HepG2 (cell line): ENCODE results near the gene FAM234A. TPM values are rescaled to one million over a fixed set of nuclear protein-coding genes. Genes with fewer than 3 reads are reported as not detected.

Source experiments
- DMAP1 ChIP-seq: IDR thresholded peaks from 2 replicates; pipeline ENCODE4 v1.6.1; 2016
- FOXK2 ChIP-seq: fragments of 450-650 bp; IDR thresholded peaks from 2 replicates; pipeline ENCODE4 v1.6.1; 2016
- GATA4 ChIP-seq: sonication (generic); IDR thresholded peaks from 2 replicates; pipeline ENCODE4 v1.6.1; 2016; ENCODE audit warnings: antibody characterized with exemption, low read depth, borderline replicate concordance
- HDAC6 ChIP-seq: fragments of 200-600 bp; sonication (generic); IDR thresholded peaks from 2 replicates; pipeline ENCODE4 v1.7.0; 2017; ENCODE audit warnings: mild to moderate bottlenecking, antibody characterized with exemption, low read length, low read depth
- HMG20B ChIP-seq: conservative IDR thresholded peaks from 2 replicates; pipeline ENCODE4 v1.6.1; 2016; ENCODE audit warnings: missing genetic modification reagents, missing compliant biosample characterization
- KAT8 ChIP-seq: IDR thresholded peaks from 2 replicates; pipeline ENCODE4 v1.6.1; 2016; ENCODE audit warnings: missing genetic modification reagents, missing compliant biosample characterization
- MTA3 ChIP-seq: sonication (generic); formaldehyde crosslinking; IDR thresholded peaks from 2 replicates; pipeline ENCODE4 v1.4.0; 2020; ENCODE audit warnings: missing genetic modification reagents
- NFE2 ChIP-seq: sonication (generic); formaldehyde crosslinking; IDR thresholded peaks from 2 replicates; pipeline ENCODE4 v1.4.0; 2020; ENCODE audit warnings: missing genetic modification reagents
- POGZ ChIP-seq: sonication (generic); formaldehyde crosslinking; IDR thresholded peaks from 2 replicates; pipeline ENCODE4 v1.4.0; 2020; ENCODE audit warnings: mild to moderate bottlenecking, missing genetic modification reagents
- SAFB2 ChIP-seq: sonication (generic); formaldehyde crosslinking; IDR thresholded peaks from 2 replicates; pipeline ENCODE4 v1.5.1; 2020; ENCODE audit warnings: missing genetic modification reagents, low read depth, mild to moderate bottlenecking, borderline replicate concordance
- SIX4 ChIP-seq: sonication (generic); formaldehyde crosslinking; IDR thresholded peaks from 2 replicates; pipeline ENCODE4 v1.4.0; 2020; ENCODE audit warnings: missing genetic modification reagents
- SMYD3 ChIP-seq: sonication (generic); formaldehyde crosslinking; IDR thresholded peaks from 2 replicates; pipeline ENCODE4 v1.8.1; 2023; ENCODE audit warnings: mild to moderate bottlenecking, missing genetic modification reagents
- ZC3H4 ChIP-seq: sonication (generic); formaldehyde crosslinking; IDR thresholded peaks from 2 replicates; pipeline ENCODE4 v1.4.0; 2020; ENCODE audit warnings: missing genetic modification reagents, borderline replicate concordance
- ZFYVE20 ChIP-seq: sonication (generic); formaldehyde crosslinking; IDR thresholded peaks from 2 replicates; pipeline ENCODE4 v1.8.0; 2023; ENCODE audit warnings: low read depth, mild to moderate bottlenecking, moderate library complexity, missing genetic modification reagents, borderline replicate concordance
- ZKSCAN8 ChIP-seq: IDR thresholded peaks from 2 replicates; pipeline ENCODE4 v1.6.1; 2016; ENCODE audit warnings: borderline replicate concordance, missing genetic modification reagents, missing compliant biosample characterization
- ZNF121 ChIP-seq: sonication (generic); formaldehyde crosslinking; IDR thresholded peaks from 2 replicates; pipeline ENCODE4 v1.5.0; 2020; ENCODE audit warnings: mild to moderate bottlenecking, missing genetic modification reagents
- ZNF205 ChIP-seq: IDR thresholded peaks from 2 replicates; pipeline ENCODE4 v1.6.1; 2018; ENCODE audit warnings: missing biosample characterization, missing genetic modification reagents
- ZNF264 ChIP-seq: sonication (generic); formaldehyde crosslinking; IDR thresholded peaks from 2 replicates; pipeline ENCODE4 v1.4.0; 2020; ENCODE audit warnings: missing genetic modification reagents
- ZNF460 ChIP-seq: sonication (generic); formaldehyde crosslinking; IDR thresholded peaks from 2 replicates; pipeline ENCODE4 v1.5.1; 2020; ENCODE audit warnings: missing genetic modification reagents, mild to moderate bottlenecking, borderline replicate concordance
- ZNF780A ChIP-seq: sonication (generic); formaldehyde crosslinking; IDR thresholded peaks from 2 replicates; pipeline ENCODE4 v1.8.0; 2022; ENCODE audit warnings: mild to moderate bottlenecking, missing genetic modification reagents, moderate library complexity
- polyA plus RNA-seq, 8 experiments: library from polyadenylated mRNA; depleted of rRNA in 3 of 8; stranded (reverse) in 7 of 8; unstranded in 1 of 8; fragments of >200 nt; fragmentation: Illumina TruSeq in 4 of 8; extraction: Trizol in 4 of 8; gene quantifications; 2 replicates each; pipeline versions ENCODE4 v1.2.1 to v1.2.3, GENCODE V29; 2011 to 2016; ENCODE audit warnings: low read depth in 4 of 8, missing spikeins in 1 of 8, mixed read lengths in 1 of 8; ENCODE audit not compliant: insufficient read depth in 1 of 8
- total RNA-seq, 5 experiments: library from RNA; depleted of rRNA; stranded (reverse); fragments of >200 nt; fragmentation: Illumina TruSeq; extraction: Trizol; gene quantifications; 2 replicates each; pipeline ENCODE4 v1.2.3, GENCODE V29; 2016; ENCODE audit warnings: low read depth in 1 of 5
- TF ChIP-seq, protein P1 (sequence below): sonication (generic); formaldehyde crosslinking; conservative IDR thresholded peaks from 2 replicates; pipeline ENCODE4 v1.5.0; 2020; ENCODE audit warnings: missing genetic modification reagents
- TF ChIP-seq, protein P2 (sequence below): sonication (generic); formaldehyde crosslinking; IDR thresholded peaks from 2 replicates; pipeline ENCODE4 v1.4.0; 2020; ENCODE audit warnings: missing genetic modification reagents, mild to moderate bottlenecking, borderline replicate concordance
- TF ChIP-seq, protein P3 (sequence below): IDR thresholded peaks from 2 replicates; pipeline ENCODE4 v1.6.1; 2016; ENCODE audit warnings: low read depth, control low read depth
- TF ChIP-seq, protein P4 (sequence below): sonication (generic); formaldehyde crosslinking; IDR thresholded peaks from 2 replicates; pipeline ENCODE4 v1.5.1; 2020; ENCODE audit warnings: missing genetic modification reagents, mild to moderate bottlenecking, borderline replicate concordance

Gene FAM234A
- total and polyA plus RNA-seq, 2 of the 13 experiments (the other 11 are each of a cell fraction or from before 2014, with no cell fraction given), result 29.2 to 34.4 TPM

DNA sequence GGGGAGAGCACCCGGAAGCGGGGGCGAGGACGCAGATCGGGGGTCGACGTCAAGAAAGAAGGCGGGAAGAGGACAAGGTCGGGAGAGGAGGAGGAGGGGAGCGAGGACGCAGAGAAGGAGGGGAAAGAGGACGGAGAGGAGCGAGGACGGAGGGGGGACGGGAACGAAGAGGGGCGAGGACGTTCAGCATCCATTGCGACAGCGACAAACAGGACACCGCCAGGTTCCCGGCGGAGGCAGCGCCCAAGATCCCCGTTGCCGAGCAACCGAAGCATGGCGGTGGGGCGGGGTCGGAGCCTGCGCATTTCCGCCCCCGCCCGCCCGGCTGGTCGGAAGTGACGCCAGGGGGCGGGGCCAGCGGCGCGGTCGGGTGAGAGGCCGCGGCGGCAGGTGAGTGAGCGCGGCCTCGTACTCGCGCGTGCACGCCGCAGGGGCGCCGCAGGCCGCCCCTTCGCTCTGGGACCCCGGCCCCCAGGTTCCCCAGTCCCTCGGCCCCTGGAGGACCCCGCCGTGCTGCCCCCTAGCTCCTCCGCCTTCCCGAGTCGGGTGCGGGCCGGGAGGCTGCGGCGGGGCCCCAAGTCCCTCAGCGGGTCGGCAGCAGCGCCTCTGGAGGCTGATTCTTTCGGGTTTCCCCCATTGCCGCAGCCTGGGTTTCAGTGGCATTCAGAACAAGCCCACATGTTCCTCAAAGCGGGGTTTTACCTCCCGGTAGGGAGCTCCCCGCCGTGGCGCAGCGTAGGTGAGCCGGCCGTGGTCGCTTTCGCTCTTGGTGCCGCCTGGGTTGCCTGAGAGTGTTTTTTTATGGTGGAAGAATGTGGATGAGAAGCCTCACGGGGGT lies at the start of gene FAM234A (continued):
- TF ChIP-seq, protein P1, sequence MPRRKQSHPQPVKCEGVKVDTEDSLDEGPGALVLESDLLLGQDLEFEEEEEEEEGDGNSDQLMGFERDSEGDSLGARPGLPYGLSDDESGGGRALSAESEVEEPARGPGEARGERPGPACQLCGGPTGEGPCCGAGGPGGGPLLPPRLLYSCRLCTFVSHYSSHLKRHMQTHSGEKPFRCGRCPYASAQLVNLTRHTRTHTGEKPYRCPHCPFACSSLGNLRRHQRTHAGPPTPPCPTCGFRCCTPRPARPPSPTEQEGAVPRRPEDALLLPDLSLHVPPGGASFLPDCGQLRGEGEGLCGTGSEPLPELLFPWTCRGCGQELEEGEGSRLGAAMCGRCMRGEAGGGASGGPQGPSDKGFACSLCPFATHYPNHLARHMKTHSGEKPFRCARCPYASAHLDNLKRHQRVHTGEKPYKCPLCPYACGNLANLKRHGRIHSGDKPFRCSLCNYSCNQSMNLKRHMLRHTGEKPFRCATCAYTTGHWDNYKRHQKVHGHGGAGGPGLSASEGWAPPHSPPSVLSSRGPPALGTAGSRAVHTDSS (CRISPR knock-in tag), result no peak
- TF ChIP-seq DMAP1 (CRISPR knock-in tag) (peak; percentile 55), SIX4 (no peak), ZNF264 (no peak), KAT8 (CRISPR knock-in tag) (0 out of 2 replicates have a peak, but pooled peaks have one; percentile 66), FOXK2 (0 out of 2 replicates have a peak, but pooled peaks have one; percentile 20), POGZ (CRISPR knock-in tag) (no peak), ZNF460 (CRISPR knock-in tag) (no peak; the same call in 1 of the 2 replicates), NFE2 (CRISPR knock-in tag) (no peak), MTA3 (no peak), HDAC6 (no peak), ZNF780A (no peak), SMYD3 (no peak), ZKSCAN8 (0 out of 2 replicates have a peak, but pooled peaks have one; percentile 6), SAFB2 (CRISPR knock-in tag) (peak; percentile 81; the same call in 1 of the 2 replicates), GATA4 (no peak), ZNF121 (CRISPR knock-in tag) (no peak), ZC3H4 (CRISPR knock-in tag) (no peak), ZFYVE20 (CRISPR knock-in tag) (no peak), HMG20B (CRISPR knock-in tag) (0 out of 2 replicates have a peak, but pooled peaks have one; percentile 5), ZNF205 (no peak)
- TF ChIP-seq, protein P2, sequence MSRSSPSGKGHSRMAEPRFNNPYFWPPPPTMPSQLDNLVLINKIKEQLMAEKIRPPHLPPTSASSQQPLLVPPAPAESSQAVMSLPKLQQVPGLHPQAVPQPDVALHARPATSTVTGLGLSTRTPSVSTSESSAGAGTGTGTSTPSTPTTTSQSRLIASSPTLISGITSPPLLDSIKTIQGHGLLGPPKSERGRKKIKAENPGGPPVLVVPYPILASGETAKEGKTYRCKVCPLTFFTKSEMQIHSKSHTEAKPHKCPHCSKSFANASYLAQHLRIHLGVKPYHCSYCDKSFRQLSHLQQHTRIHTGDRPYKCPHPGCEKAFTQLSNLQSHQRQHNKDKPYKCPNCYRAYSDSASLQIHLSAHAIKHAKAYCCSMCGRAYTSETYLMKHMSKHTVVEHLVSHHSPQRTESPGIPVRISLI, result no peak
- TF ChIP-seq, protein P3, sequence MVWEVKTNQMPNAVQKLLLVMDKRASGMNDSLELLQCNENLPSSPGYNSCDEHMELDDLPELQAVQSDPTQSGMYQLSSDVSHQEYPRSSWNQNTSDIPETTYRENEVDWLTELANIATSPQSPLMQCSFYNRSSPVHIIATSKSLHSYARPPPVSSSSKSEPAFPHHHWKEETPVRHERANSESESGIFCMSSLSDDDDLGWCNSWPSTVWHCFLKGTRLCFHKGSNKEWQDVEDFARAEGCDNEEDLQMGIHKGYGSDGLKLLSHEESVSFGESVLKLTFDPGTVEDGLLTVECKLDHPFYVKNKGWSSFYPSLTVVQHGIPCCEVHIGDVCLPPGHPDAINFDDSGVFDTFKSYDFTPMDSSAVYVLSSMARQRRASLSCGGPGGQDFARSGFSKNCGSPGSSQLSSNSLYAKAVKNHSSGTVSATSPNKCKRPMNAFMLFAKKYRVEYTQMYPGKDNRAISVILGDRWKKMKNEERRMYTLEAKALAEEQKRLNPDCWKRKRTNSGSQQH, result no peak
- TF ChIP-seq, protein P4, sequence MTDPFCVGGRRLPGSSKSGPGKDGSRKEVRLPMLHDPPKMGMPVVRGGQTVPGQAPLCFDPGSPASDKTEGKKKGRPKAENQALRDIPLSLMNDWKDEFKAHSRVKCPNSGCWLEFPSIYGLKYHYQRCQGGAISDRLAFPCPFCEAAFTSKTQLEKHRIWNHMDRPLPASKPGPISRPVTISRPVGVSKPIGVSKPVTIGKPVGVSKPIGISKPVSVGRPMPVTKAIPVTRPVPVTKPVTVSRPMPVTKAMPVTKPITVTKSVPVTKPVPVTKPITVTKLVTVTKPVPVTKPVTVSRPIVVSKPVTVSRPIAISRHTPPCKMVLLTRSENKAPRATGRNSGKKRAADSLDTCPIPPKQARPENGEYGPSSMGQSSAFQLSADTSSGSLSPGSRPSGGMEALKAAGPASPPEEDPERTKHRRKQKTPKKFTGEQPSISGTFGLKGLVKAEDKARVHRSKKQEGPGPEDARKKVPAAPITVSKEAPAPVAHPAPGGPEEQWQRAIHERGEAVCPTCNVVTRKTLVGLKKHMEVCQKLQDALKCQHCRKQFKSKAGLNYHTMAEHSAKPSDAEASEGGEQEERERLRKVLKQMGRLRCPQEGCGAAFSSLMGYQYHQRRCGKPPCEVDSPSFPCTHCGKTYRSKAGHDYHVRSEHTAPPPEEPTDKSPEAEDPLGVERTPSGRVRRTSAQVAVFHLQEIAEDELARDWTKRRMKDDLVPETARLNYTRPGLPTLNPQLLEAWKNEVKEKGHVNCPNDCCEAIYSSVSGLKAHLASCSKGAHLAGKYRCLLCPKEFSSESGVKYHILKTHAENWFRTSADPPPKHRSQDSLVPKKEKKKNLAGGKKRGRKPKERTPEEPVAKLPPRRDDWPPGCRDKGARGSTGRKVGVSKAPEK (CRISPR knock-in tag), result no peak
